ENCODE measurements around the gene ST6GALNAC6.

DNA sequence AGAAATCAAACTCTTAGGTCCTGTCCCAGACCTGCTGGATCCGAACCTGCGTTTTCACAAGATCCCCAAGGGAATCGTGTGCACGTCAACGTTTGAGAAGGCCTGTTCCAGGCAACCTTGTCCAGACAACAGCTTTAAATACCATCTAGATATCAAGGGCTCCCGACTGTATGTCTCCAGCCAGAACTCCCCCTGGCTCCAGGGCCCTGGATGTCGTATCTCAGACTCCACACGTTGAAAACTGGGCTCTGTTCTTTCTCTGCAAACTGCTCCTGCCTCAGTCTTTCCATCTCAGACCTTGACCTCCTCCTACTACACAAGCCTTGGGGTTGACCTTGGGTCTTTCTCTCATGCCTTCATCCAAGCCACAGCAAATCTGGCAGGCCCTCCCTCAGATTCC is 39.1 kb downstream of the ST6GALNAC6 start:
- TF ChIP-seq, protein P1, sequence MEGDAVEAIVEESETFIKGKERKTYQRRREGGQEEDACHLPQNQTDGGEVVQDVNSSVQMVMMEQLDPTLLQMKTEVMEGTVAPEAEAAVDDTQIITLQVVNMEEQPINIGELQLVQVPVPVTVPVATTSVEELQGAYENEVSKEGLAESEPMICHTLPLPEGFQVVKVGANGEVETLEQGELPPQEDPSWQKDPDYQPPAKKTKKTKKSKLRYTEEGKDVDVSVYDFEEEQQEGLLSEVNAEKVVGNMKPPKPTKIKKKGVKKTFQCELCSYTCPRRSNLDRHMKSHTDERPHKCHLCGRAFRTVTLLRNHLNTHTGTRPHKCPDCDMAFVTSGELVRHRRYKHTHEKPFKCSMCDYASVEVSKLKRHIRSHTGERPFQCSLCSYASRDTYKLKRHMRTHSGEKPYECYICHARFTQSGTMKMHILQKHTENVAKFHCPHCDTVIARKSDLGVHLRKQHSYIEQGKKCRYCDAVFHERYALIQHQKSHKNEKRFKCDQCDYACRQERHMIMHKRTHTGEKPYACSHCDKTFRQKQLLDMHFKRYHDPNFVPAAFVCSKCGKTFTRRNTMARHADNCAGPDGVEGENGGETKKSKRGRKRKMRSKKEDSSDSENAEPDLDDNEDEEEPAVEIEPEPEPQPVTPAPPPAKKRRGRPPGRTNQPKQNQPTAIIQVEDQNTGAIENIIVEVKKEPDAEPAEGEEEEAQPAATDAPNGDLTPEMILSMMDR (IDR thresholded peaks at IDR 0.05): no peak
- TF ChIP-seq EZH2phosphoT487 (IDR thresholded peaks at IDR 0.05) (no peak), EZH2 (IDR thresholded peaks at IDR 0.05) (no peak)

Measured in neural progenitor cell (in vitro differentiated cells).